COLO668 (cell line): ENCODE data around the gene RASGRF2.
"Not testable (repeated sequence)": the region's sequence is repeated elsewhere in the genome, so short reads cannot be mapped to it uniquely, and the experiment has no call there.

Experiments used
- DNase-seq: peaks from one replicate; lab custom pipeline; 2025; ENCODE audit not compliant: unreplicated experiment; lab: John Stamatoyannopoulos, UW

Gene RASGRF2

GRCh38 chr5:81020478-81021167 is 60.5 kb downstream of the RASGRF2 start:
- no peak for DNase-seq

DNA sequence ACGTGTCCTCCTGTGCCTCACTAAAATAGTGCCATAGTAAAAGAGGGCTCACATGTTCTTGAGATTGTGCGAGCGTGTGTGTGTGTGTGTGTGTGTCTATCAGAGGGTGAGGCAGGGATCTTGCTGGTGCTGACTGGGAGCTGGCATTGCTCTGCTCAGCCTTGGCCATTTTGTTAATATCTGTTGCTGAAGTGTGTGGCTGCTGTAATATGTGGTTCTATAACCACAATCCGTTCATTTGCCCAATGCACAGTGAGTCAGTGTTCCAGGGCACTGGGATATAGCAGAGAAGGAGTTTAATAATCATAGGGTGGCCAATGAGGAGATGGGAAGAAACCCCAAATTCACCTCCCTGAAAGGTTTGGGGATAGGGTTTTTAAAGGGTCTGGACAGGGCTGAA is 61.3 kb downstream of the RASGRF2 start:
- no peak for DNase-seq

- DNase-seq, result no peak
Measured at GRCh38 chr5:81021951-81022687, 62.0 kb downstream of the RASGRF2 start.

DNA sequence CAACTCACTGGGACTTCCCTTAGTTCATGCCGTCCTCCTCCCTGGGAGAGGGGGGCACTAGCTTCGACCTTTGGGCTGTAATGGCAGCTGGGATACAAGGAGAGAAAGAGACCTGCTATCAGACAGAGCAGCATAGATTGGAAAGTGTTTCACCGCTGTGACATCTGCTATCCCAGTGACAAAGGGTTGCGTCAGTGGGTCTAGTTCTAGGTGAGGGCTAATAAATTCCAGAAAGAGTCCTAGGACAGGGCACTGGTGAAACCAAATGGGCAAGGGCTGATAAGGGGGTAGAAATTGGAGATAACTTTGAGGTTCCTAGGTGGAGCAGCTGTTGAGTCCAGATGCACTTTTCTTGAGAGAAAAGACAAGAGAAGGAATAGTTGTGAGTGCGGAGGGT is 62.5 kb downstream of the RASGRF2 start:
- no peak for DNase-seq

DNA sequence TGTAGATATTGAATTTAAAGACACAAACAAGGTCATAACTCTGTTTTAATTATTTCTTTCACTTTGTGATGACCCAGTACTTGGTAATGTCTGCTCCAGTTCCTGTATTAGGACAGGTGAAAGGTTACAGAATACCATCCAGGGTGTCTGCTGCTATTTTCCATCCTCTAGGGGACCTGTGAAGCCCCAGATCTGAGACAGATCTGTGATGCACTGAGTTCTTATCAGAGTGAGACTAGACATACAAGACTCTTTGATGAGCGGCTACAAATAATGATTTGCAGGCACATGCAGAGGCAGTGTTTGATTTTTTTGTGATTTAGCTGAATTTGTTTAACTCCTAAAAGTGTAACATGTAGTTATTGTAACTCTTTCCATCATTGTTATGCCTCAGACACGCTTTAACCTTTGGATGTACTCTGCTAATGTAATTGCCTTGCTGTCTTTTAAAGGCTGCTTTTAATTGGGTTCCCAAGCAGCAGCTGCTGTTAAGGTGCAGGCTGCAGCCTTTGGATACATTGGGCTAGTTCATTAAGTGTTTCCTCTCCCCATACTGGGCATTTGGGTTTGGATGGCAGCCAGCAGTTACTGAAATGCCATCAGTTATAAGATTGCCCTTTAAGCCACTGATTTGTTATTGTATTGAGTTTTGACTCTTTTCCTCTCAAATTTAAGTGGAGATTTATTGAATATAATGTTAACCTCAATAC is 63.3 kb downstream of the RASGRF2 start:
- DNase-seq, result no peak

GRCh38 chr5:81027481-81028058 is 67.4 kb downstream of the RASGRF2 start:
- no peak for DNase-seq

DNA sequence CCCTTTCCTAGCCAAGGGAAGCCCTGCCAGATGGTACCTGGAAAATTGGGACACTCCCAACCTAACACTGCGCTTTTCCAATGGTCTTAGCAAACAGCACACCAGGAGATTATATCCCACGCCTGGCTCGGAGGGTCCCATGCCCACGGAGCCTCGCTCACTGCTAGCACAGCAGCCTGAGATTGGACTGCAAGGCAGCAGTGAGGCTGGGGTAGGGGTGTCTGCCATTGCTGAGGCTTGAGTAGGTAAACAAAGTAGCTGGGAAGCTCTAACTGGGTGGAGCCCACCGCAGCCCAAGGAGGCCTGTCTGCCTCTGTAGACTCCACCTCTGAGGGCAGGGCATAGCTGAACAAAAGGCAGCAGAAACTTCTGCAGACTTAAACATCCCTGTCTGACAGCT is 68.7 kb downstream of the RASGRF2 start:
- DNase-seq, result not testable (repeated sequence)

GRCh38 chr5:81029736-81030135 is 69.6 kb downstream of the RASGRF2 start:
- DNase-seq, result not testable (repeated sequence)

DNA sequence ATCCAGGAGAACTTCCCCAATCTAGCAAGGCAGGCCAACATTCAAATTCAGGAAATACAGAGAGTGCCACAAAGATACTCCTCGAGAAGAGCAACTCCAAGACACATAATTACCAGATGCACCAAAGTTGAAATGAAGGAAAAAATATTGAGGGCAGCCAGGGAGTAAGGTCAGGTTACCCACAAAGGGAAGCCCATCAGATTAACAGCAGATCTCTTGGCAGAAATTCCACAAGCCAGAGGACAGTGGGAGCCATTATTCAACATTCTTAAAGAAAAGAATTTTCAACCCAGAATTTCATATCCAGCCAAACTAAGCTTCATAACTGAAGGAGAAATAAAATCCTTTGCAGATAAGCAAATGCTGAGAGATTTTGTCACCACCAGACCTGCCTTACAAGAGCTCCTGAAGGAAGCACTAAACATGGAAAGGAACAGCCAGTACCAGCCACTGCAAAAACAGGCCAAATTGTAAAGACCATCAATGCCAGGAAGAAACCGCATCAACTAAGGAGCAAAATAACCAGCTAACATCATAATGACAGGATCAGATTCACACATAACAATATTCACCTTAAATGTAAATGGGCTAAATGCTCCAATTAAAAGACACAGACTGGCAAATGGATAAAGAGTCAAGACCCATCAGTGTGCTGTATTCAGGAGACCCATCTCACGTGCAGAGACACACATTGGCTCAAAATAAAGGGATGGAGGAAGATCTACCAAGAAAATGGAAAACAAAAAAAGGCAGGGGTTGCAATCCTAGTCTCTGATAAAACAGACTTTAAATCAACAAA is 70.3 kb downstream of the RASGRF2 start:
- DNase-seq, result not testable (repeated sequence)

GRCh38 chr5:81035522-81035921 is 75.4 kb downstream of the RASGRF2 start:
- DNase-seq, result no peak

DNA sequence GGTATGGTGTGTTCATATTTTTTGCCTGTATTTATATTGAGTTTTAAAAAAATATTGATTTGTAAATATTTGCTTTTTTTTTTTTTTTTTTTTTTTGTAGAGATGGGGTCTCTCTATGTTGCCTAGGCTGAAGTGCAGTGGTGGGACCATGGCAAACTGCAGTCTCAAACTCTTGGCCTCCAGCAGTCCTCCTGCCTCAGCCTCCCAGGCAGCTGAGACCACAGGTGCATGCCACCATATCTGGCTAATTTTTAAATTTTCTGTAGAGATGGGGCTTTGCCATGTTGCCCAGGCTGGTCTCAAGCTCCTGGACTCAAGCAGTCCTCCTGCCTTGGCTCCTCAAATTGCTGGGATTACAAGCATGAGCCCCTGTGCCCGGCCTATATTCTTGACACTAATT is 78.3 kb downstream of the RASGRF2 start:
- DNase-seq, result no peak

DNA sequence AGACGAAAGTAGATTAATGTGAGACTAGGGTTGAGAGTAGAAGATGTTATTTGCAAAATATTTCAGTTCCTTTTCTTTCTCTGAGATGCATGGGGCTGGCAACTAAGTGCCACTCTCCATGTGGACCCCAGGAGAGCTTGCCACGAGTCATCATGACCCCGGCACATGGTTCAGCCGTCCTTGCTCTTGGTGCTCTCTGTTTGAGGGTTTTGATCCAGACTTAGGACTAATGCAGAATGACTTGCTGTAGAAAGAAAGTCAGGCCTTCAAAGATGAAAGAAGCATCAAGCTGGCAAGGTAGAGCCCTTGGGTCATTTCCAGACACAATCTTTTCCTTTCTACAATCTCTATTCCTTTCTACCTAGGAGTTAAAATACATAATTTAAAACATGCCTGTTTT is 84.7 kb downstream of the RASGRF2 start:
- no peak for DNase-seq

- no peak for DNase-seq
Measured at GRCh38 chr5:81045389-81045807, 85.2 kb downstream of the RASGRF2 start.

DNA sequence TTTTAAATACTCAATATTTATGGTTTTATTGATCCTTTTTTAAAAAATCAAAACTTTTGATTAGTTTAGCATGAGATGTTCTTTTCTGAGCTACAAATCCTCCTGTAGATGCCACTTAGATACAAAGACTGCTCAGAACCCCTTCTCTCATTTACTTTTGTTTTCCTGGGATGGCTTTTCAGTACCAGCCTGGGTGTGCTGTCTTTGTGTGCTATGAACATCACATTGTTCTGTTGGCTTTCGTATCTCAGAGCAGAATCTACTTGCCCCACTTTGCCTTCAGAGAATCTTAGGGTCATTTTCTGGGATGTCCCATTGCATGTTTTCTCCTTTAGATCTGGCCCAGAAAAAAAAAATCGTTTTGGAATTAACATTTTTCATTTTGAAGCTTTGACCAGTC is 85.9 kb downstream of the RASGRF2 start:
- no peak for DNase-seq

DNA sequence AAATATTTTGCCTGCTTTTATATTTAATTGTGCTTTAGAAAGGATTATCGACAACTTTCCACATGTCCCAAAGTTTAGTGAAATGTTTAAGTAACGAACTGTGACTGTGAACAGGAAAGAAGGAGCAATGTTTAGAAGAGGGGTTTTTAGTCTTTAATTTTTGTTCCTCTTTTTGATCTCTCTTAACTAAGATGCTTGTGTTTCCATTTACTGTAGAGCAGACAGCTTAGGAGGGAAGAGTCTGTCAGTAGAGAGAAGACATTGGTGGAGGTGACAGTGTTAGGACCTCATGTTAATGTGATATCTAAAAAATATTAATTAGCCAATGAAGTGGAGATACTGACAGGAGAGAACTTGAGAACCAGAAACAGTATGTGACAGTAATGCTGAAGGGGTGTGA is 92.2 kb downstream of the RASGRF2 start:
- DNase-seq, result no peak

GRCh38 chr5:81053282-81053681 is 93.1 kb downstream of the RASGRF2 start:
- DNase-seq, result not testable (repeated sequence)

GRCh38 chr5:81058121-81058520 is 98.0 kb downstream of the RASGRF2 start:
- DNase-seq, result no peak

DNA sequence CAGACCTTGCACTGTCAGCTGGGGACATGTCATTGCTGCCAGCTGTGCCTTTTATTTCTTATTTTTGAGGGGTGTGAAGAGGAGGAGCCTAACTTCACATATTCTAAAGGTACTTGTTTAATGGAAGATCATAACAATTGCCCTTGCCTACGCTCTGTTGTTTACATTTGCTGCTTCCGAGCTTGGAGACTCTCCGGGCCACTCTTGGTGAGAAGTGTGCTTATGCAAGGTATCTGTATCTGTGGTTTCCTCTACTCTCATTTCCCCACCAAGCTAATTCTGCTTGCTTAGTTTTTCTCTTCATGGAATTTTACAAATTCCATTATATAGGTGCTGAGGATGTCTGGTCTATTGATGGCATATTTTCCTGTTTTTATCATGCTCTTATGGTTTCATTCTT is 105.3 kb downstream of the RASGRF2 start:
- no peak for DNase-seq

DNA sequence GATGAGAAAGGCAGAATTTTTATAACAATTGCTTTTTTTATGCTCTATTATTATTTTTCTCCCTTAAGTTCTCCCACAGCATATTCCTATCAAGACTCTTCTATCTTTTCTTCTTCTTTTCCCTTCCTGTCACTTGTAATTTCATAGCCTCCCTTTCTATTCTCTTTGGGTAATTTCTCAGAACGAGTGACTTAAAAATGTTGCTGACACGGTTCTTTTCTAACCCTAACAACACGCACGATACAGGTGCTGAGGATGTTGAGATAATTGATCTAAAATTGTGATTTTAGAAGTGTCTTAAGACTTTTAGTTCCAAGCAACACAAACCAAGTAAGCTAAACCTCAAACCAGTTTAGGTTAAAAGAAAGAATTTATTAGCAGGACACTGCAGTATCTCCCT is 105.9 kb downstream of the RASGRF2 start:
- no peak for DNase-seq

GRCh38 chr5:81067406-81067805 is 107.2 kb downstream of the RASGRF2 start:
- DNase-seq, result no peak

GRCh38 chr5:81068063-81068462 is 107.9 kb downstream of the RASGRF2 start:
- no peak for DNase-seq
